PC-9 (cell line): ENCODE results near the gene MUSK.

Source experiments
- CTCF ChIP-seq: fragments of 200-600 bp; sonication (generic); conservative IDR thresholded peaks from 2 replicates; pipeline ENCODE4 v1.6.1; 2017; ENCODE audit warnings: mixed run types, antibody characterized with exemption, mild to moderate bottlenecking, moderate library complexity
- EZH2 ChIP-seq: fragments of 200-600 bp; sonication (generic); IDR thresholded peaks from 2 replicates; pipeline ENCODE4 v1.8.0; 2017; ENCODE audit warnings: antibody characterized with exemption, low read depth

DNA sequence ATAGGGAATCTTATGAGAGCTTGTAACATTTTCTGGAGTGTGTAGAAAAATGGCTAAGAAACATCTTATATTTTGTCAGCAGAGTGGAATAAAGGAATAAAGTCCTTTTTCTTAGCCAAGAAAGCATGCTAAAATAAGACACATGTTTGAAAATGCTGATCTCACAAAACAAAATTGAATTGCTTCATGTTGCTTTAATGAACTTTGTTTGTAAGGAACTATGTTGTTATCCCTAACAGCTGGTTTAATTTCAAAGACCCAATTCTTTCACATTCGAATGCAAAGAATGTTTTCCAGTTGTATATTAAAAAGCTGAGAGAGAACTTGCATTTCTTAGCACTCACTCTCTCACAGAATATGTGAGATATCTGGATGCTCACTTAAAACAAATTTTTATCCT, 107.6 kb downstream of the MUSK start:
- TF ChIP-seq CTCF (no peak), EZH2 (no peak)
